ENCODE results near the gene MTG1.
"Not testable (repeated sequence)": the region's sequence is repeated elsewhere in the genome, so short reads cannot be mapped to it uniquely, and the experiment has no call there.

MTG1 gene

DNA sequence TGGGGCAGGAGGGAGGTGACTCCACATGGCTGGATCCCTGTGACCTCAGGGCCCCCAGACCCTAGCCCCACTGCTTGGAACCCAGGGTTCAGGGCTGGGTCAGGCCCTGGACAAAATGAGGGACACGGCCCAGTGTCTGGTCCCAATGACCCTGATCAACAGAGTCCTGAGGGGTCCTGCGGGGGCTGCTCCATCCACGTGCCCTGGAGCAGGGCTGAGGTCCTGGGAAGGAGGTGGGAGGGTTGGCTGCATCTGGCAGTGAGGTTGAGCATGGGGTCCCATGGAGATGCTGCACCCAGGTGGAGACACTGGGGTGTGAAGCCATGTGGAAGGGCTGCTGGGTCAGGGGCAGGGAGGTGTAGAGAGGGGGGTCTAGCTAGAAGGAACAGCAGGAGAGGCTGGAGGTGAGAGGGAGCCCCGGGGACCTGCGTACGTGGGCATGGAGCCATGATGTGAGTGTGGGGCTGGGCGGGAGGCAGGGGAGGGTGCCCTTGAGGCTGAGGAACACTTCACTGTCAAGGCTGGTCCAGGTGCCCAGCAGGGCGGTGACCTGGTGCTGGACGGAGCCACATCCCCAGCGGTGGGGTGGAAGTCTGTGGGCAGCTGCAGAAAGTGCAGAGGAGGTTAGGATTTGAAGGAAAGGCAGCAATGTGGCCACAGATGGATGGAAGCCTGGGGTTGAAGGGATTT lies 60.4 kb downstream of the MTG1 start:
- DNase-seq, result no peak

DNA sequence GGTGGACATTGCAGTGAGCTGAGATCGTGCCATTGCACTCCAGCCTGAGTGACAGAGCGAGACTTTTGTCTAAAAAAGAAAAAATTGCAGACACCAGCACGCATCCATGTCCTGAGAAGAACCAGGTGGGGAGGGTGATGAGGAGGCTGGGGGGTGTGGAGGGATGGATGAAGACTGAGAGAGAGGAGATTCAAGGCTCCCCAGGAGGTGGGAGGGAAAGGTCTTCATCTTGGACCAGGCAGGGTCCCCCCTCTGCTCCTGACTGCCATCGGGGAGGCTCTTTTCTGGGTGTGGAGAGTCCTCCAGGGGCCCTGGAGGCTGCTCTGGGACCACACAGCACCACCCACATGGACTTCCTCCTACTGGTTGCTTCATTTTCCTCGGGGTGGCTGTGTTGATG lies 61.2 kb downstream of the MTG1 start:
- DNase-seq, result no peak

DNA sequence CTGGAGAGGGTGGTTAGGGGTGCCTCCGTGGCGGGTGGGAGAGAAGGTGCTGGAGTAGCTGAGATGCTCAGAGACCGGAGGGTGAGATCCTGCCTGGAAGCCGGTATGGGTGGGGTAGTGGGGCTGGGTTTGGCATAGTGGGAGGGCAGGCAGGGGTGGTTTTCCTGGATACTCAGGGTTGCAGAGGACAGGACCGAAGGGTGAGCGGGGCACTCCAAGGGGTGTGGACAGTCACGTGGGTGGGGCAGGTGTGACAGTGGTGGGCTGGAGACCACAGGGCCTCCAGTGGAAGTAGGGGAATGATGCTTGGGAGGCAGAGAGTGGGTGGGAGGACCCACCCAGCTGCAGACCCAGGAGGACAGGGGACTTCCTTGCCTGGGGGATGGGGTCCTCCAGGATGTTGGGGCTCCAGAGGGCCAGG lies 61.7 kb downstream of the MTG1 start:
- DNase-seq, result no peak

DNA sequence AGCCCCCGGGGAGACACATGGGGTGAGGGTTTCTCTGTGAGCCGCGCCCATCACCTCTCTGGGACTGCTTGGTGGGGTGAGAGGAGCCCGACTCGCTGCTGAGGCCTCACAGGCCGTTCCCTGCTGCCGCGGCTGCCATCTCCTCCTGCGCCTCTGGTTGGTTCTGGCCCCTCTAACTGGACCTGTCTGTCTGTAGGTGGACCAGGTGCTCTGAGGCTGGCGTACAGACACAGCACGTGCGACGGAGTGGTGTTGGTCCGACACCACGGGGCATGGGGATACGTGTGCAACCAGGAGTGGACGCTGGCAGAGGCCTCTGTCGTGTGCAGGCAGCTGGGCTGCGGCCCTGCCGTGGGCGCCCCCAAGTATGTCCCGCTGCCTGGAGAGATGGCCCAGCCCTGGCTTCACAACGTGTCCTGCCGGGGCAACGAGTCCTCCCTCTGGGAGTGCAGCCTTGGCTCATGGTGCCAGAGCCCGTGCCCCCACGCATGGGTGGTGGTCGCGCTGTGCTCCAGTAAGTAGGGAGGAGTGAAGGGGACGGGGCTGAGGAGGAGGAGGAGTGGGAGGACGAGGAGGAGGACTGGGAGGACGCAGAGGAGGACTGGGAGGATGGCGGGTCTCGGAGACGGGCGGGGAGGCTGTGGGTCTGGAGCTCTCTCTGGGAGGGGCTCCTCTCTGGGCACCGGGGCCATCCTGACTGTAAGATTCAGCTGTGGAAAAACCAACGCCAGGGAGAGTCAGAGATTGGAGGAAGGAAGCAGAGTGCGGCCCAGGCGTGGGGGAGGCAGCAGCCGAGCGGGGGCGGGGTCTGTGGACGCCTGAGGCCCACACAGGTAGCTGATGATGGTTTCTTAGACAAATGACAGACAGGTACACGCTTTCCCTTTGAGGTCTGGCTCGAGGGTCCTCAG lies 62.3 kb downstream of the MTG1 start:
- DNase-seq, result no peak

DNA sequence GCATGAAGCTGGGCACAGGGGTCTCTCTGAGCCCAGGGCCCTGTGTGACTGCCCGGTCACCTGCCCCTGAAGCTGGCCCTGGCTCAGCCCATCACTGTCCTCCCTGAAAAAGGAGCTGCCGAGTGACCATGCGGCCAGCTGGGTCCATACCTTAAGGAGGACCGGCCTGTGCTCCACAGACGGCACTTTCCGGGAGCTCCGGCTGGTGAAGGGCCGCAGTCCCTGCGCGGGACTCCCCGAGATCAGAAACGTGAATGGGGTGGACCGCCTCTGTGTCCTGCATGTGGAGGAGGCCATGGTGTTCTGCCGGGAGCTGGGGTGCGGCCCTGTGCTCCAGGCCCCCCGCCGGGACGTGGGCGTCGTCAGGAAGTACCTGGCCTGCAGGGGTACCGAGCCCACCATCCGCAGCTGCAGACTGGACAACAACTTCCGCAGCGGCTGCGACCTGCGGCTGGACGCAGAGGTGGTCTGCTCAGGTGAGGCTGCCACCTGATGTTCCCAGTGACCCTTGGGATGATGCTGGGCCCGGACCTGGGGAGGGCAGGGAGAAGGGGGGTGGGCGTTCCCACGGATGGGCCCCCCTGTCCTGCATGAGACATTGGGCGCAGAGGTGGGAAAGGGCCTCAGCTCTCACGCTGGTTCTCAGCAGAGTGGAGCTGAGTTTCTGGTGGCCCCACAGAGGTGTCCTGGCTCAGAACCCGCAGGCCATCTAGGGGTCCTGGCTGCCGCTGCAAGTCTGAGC lies 63.3 kb downstream of the MTG1 start:
- DNase-seq, result no peak

DNA sequence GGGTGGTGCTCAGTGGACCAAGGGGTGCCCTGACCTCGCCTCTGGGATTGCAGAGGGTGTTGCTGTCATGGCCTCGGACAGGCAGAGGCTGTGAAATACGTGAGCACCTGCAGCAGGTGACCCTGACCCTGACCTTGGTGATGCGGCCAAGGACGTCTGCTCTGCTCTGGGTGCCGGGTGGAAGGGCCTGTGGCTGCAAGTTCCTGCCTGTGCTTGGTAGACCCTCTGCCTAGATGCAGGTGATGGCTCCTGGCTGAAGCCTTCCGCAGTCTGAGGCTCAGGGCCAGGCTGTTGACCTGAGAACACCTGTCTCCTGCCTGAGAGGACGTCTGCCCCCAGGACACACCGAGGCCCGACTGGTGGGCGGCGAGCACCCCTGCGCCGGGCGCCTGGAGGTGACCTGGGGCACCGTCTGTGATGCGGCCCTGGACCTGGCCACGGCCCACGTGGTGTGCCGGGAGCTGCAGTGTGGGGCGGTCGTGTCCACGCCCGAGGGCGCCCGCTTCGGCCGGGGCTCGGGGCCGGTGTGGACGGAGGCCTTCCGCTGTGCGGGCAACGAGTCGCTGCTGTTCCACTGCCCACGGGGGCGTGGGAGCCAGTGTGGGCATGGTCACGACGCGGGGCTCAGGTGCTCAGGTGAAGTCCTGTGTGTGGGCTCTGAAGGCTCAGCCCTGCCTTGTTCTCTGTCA lies 64.2 kb downstream of the MTG1 start:
- DNase-seq, result no peak

DNA sequence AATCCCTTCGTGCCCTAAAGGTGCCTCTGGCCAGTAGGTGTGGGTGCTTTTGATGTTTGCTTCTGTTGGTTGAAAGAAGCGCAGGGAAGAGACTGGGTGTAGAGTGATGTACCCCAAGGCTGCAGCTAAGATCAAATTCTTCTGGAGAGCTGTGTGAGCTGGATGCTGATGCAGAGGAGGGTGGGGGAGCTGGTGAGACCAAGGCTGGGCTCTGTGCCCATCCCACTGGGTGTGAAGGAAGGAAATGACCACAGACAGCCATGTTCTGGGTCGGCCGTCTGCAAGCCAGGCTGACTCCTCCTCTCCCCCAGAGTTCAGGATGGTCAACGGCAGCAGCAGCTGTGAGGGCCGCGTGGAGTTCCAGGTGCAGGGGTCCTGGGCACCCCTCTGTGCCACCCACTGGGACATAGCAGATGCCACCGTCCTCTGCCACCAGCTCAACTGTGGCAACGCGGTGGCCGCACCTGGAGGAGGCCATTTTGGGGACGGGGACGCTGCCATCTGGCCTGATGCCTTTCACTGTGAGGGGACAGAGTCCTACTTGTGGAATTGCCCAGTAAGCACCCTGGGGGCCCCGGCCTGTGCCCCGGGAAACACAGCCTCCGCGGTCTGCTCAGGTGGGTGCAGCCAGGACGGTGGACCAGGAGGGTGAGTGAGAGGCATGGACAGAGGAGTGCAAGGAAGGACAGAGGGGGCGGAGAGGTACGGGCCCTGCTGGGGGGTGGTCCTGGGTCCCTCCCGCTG lies 64.9 kb downstream of the MTG1 start:
- no peak for DNase-seq

DNA sequence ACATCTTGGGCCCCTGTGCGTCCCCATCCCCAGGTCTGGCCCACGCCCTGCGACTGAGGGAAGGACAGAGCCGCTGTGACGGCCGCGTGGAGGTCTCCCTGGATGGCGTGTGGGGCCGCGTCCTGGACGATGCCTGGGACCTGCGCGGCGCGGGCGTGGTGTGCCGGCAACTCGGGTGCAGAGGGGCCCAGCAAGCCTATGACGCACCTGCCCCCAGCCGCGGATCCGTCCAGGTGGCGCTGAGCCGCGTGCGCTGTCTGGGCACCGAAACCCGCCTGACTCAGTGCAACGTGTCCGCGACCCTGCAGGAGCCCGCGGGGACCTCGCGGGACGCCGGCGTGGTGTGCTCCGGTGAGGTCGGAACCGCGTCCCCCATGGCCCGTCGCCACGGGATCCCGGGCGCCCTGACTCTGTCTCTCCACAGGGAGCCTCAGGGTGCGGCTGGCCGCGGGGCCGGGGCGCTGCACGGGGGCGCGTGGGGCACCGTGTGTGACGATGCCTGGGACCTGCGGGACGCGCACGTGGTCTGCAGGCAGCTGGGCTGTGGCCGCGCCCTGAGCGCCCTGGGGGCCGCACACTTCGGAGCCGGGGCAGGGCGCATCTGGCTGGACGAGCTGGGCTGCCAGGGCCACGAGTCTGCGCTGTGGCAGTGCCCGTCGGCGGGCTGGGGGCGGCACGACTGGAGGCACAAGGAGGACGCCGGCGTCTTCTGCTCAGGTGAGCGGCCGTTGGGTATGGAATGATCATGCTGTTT lies 65.7 kb downstream of the MTG1 start:
- DNase-seq, result no peak

DNA sequence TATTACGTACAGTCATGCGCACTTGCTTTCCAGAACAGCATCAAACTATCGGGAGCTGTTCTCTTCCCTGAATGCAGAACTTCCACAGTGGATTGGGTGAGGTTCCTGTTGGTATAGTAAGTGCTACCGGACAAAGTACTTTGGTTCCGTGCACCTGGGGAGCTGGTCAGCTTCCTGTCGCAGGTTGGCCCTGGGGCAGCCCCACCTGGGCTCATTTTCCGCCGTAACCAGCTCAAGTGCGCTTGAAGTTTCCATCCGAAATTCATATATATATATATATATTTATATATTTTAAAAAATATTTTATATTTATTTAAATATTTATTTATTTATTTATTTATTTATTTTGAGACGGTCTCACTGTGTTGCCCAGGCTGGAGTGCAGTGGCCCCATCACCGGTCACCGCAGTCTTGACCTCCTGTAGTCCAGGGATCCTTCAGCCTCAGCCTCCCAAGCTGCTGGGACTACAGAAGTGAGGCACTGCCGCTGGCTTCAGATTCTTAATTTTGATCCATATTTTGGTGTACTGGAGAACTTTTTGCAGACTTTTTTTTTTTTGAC lies 66.3 kb downstream of the MTG1 start:
- DNase-seq, result no peak

DNA sequence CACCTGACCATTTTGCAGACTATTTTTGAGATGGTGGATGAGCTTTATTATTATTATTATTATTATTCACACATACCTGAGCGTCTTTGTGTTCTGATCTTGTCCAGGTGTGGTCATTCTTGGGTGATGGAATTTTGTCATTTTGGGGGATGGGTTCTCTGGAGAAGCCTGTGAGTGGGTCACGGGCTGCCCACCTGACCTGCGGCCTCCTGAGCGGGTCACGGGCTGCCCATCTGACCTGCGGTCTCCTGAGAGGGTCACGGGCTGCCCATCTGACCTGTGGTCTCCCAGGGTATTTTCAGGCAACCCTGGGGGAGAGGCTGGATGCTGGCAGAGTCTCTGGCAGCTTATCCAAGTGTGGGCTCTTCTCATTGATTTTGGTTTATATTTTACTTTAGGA lies 67.1 kb downstream of the MTG1 start:
- DNase-seq, result no peak

DNA sequence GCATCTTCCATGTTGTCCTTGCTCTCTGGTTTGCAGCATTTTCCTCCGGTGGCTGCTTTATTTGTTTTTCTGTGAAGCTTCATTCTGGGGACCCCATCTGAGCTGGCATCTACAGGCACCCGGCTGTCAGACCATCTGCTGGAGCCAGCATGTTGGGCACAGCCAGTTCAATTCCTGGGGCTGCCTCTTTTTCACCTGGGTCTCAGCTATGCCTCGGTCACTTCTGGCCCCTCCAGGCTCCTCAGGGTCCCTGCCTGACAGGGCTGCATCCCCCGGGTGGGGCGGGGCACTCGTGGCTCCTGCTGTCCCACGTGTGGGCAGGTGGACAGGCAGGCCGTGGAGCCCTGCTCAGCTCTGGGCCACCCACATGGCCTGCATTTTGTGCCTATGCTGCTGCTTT lies 67.9 kb downstream of the MTG1 start:
- no peak for DNase-seq

DNA sequence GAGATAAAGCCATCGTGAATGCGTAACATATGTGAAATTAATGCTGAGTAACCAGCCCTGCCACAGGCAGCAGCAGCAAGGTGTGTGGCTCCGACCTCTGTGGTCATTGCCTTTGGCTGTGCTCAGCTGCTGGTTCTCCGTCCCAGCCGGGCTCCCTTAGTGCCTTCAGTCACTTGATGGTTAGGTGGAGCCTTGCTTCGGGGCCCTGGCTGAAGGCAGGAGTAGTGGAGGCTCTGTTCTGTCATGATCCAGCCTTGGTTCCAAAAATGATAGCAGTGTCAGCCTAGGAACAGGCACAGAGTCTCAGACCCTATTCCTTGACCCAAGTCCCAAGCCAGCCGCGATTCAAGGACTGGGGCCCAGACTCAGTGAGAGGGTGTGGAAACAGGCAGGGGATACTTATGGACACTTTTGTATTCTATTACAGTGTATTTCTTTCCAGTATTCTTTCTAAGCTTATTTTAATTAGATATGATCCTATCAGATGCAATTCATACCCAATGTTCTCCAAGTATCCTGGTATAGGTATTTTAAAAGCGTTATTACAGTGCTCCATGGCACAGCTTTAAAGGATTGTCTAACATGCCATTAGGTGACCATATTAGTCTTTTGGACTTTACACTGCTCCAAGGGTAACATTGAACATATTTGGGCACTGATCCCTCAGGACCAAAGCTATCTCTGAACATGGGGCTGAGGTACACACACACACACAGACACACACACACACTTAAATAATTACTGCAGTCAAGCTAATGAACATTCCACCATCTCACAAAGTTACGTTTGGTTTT lies 68.8 kb downstream of the MTG1 start:
- no peak for DNase-seq

DNA sequence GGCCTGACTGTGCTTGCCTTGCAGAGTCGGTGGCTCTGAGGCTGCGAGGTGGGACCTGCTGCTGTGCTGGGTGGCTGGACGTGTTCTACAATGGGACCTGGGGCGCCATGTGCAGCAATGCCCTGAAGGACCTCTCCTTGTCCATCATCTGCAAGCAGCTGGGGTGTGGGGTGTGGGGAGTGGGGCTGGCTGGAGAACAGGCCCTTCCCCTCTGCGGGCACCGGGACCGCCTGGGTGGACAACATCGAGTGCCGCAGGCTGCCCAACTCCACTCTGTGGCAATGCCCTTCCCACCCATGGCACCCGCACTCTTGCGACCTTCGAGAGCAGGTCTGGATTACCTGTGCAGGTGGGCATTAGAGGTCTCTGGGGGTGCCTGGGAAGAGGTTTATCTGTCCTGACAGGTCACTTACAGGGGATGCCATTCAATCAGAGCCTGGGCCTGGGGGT lies 70.7 kb downstream of the MTG1 start:
- DNase-seq, result no peak

DNA sequence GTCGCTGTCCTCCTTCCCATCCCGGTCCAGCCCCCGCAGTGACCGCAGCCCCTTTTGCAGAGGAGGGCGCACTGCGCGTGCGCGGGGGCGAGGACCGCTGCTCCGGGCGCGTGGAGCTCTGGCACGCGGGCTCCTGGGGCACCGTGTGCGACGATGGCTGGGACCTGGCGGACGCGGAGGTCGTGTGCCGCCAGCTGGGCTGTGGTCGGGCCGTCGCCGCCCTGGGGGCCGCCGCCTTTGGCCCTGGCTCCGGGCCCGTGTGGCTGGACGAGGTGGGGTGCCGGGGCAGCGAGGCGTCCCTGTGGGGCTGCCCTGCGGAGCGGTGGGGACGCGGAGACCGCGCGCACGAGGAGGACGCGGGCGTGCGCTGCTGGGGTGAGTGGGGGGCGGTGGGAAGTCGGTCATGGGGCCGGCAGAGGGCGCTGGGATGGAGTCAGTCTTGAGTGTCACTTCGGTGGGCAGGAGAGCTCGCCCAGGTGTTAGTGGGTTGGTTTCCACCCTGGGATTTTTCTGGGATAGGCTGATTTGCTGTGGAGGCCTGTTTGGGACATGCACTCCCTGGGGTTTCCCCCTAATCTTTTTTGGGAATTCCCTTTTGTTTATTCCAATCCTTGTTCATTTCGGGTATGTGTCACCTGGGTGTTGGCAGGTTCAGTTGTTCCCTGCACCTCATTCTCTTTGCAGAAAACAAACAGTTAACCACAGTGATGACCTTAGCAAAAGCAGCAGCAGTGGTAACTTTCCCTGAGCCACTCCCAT lies 71.4 kb downstream of the MTG1 start:
- no peak for DNase-seq

DNA sequence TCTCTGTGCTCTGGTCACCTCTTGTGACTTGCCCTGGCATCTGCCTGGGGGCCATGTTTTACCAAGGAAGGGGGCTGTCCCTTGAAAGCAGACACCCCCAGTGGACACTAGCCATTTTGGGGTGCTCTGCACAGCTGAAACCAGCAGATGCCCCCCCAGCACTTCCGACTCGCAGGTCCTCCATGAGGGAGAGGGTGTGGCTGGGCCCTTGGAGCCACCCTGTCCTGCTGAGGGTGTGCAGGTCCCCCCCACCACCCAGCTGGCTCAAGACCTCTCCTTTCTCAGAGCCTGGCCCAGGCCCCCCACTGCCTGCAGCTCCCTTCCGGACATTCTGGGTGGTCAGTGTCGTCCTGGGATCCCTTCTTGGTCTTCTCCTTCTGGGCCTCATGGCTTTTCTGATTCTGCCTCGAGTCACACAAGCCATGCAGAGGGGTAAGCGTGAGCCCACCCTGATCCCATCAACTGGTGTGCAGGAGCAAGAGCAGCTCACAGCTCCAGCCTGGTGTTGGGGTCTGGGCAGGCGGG lies 72.1 kb downstream of the MTG1 start:
- DNase-seq, result no peak

DNA sequence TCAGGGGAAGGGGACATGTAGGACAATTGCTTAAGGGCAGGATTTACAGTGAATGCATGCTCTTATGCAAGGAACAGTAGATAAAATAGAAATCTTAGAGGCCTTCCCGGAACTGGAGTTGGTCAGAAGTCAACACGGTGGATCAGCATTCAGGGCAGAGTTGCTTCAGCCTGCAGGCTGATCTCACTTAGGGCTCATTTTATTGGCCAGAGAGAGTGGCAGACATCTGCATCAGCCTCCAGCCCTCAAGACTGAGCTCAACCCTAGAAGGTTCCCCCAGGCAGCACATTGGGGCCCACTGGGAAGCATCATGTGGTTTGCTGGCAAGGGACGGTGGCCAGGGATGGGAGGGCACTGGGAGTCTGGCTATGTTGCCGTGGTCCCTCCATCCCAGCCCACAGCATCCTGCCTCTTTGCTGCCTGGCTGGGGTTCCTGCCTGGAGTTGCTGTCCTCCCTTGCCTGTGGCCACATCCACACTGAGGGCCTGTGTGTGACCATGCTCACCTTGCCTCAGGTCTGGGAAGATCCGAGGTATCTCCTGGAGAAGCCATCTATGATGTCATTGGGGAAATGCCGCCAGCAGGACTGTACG lies 72.8 kb downstream of the MTG1 start:
- DNase-seq, result no peak

DNA sequence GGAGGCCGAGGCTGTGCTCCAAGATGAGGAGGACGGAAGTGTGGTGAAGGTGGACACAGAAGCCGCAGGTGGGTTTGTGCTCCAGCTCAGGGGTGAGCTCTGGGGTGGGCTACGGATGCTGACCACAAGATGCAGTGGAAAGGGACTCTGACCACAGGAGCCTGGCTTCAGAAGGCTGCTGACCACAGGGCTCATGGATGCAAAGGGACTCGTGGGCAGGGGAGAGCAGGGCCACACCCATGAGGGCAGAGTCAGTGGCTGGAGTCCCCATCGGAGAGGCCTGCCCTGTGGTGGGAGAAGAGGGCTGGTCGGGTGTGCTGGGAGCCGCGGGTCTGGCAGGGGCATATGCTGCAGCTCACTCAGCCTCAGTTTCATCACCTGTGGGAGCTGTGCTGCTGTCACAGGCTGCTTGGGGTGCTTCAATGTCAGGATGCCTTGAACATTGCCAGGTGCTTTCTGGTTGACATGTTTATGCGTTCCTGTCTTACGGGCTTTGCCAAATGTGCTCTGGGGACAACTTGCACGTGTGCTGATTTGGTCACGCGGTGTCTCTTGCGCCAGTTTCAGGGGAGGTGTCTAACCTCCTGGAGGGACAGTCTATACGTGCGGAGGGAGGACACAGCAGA lies 73.4 kb downstream of the MTG1 start:
- no peak for DNase-seq

DNA sequence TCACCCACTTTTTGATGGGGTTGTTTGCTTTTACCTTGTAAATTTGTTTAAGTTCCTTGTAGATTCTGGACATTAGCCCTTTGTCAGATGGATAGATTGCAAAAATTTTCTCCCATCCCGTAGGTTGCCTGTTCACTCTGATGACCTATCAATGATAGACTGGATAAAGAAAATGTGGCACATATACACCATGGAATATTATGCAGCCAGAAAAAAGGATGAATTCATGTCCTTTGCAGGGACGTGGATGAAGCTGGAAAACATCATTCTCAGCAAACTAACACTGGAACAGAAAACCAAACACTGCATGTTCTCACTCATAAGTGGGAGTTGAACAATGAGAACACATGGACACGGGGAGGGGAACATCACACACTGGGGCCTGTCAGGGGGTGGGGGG lies 75.2 kb downstream of the MTG1 start:
- not testable (repeated sequence) for DNase-seq
